ENCODE results near the gene PXDN.

Gene PXDN

GRCh38 chr2:1585635-1586034 lies 158.7 kb downstream of the PXDN start:
- no peaks in the 10 kb centered on the region for H3K36me3 ChIP-seq (ENCODE audit: control insufficient read depth in 2 of 2, insufficient read depth in 1 of 2, low read length in 2 of 2)
- ChIA-PET POLR2A (no interaction called here), CTCF (interaction anchor here (1.2 kb wide), 1 partner anchor 35 kb away, joined by 3 read pairs; no protein-coding TSS in a partner anchor)
- no peaks in the 10 kb centered on the region for H3K4me1 ChIP-seq (ENCODE audit: control insufficient read depth, insufficient read depth, low read length)
- H3K27ac ChIP-seq (ENCODE audit: extremely low read depth, low read depth, low read length) = no peak overlapping the region
- H3K9me3 ChIP-seq (ENCODE audit: control insufficient read depth, insufficient read depth, low read depth, low read length) = no peaks in the 10 kb centered on the region
- H3K4me3 ChIP-seq (ENCODE audit: low read depth, low read length) = no peak overlapping the region
- no peak for TF ChIP-seq ZNF521 (tag by site-specific recombination; IDR thresholded peaks at IDR 0.05)
- no peak for TF ChIP-seq ZNF426 (tag by site-specific recombination; IDR thresholded peaks at IDR 0.05)
- TF ChIP-seq WT1 (tag by site-specific recombination; IDR thresholded peaks at IDR 0.05) = no peak
- no peak for TF ChIP-seq ZNF26 (tag by site-specific recombination; IDR thresholded peaks at IDR 0.05)
- no peak for TF ChIP-seq KLF17 (tag by site-specific recombination; IDR thresholded peaks at IDR 0.05)
- TF ChIP-seq ZNF280C (tag by site-specific recombination; IDR thresholded peaks at IDR 0.05) = no peak
- TF ChIP-seq ZFP69B (tag by site-specific recombination; IDR thresholded peaks at IDR 0.05) = no peak
- TF ChIP-seq ZNF791 (tag by site-specific recombination; IDR thresholded peaks at IDR 0.05) = no peak
- TF ChIP-seq ZNF335 (tag by site-specific recombination; conservative IDR thresholded peaks at IDR 0.05) = no peak
- no peak for TF ChIP-seq ZNF132 (tag by site-specific recombination; IDR thresholded peaks at IDR 0.05; ENCODE audit: borderline replicate concordance)
- no peak for TF ChIP-seq ZNF792 (tag by site-specific recombination; IDR thresholded peaks at IDR 0.05)

- Histone ChIP-seq H3K27ac (ENCODE audit: extremely low read depth, low read depth, low read length) (no peak overlapping the region), H3K4me3 (ENCODE audit: low read depth, low read length) (no peak overlapping the region), H3K9me3 (ENCODE audit: control insufficient read depth, insufficient read depth, low read depth, low read length) (no peaks in the 10 kb centered on the region), H3K36me3 (ENCODE audit: control insufficient read depth in 2 of 2, insufficient read depth in 1 of 2, low read length in 2 of 2) (no peaks in the 10 kb centered on the region), H3K4me1 (ENCODE audit: control insufficient read depth, insufficient read depth, low read length) (no peaks in the 10 kb centered on the region)
- ChIA-PET POLR2A (no interaction called here), CTCF (no interaction called here)
- TF ChIP-seq ZBTB48 (tag by site-specific recombination; IDR thresholded peaks at IDR 0.05) = no peak
- no peak for TF ChIP-seq ZBTB21 (tag by site-specific recombination; IDR thresholded peaks at IDR 0.05)
- TF ChIP-seq ZNF707 (tag by site-specific recombination; IDR thresholded peaks at IDR 0.05) = no peak
- no peak for TF ChIP-seq GLIS2 (tag by site-specific recombination; IDR thresholded peaks at IDR 0.05)
- no peak for TF ChIP-seq ZNF2 (tag by site-specific recombination; IDR thresholded peaks at IDR 0.05)
- no peak for TF ChIP-seq ZNF239 (tag by site-specific recombination; IDR thresholded peaks at IDR 0.05)
- TF ChIP-seq TRIM28 (IDR thresholded peaks at IDR 0.05; ENCODE audit: borderline replicate concordance, low read length) = no peak
- TF ChIP-seq, protein P1, sequence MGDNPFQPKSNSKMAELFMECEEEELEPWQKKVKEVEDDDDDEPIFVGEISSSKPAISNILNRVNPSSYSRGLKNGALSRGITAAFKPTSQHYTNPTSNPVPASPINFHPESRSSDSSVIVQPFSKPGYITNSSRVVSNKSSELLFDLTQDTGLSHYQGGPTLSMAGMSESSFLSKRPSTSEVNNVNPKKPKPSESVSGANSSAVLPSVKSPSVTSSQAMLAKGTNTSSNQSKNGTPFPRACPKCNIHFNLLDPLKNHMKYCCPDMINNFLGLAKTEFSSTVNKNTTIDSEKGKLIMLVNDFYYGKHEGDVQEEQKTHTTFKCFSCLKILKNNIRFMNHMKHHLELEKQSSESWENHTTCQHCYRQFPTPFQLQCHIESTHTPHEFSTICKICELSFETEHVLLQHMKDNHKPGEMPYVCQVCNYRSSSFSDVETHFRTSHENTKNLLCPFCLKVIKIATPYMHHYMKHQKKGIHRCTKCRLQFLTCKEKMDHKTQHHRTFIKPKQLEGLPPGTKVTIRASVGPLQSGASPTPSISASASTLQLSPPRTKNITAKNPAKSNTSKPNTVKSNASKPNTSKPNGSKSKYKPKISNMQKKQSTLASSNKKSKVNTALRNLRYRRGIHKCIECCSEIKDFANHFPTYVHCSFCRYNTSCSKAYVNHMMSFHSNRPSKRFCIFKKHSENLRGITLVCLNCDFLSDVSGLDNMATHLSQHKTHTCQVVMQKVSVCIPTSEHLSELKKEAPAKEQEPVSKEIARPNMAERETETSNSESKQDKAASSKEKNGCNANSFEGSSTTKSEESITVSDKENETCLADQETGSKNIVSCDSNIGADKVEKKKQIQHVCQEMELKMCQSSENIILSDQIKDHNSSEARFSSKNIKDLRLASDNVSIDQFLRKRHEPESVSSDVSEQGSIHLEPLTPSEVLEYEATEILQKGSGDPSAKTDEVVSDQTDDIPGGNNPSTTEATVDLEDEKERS (tag by site-specific recombination; IDR thresholded peaks at IDR 0.05) = no peak
- no peak for TF ChIP-seq ZFP37 (tag by site-specific recombination; IDR thresholded peaks at IDR 0.05)
- no peak for TF ChIP-seq ZNF791 (tag by site-specific recombination; IDR thresholded peaks at IDR 0.05)
- no peak for TF ChIP-seq IKZF3 (tag by site-specific recombination; IDR thresholded peaks at IDR 0.05)
- no peak for TF ChIP-seq ZNF223 (tag by site-specific recombination; IDR thresholded peaks at IDR 0.05)
- TF ChIP-seq ZNF184 (tag by site-specific recombination; IDR thresholded peaks at IDR 0.05) = no peak
- no peak for TF ChIP-seq SP7 (tag by site-specific recombination; IDR thresholded peaks at IDR 0.05)
- no peak for TF ChIP-seq ZNF701 (tag by site-specific recombination; IDR thresholded peaks at IDR 0.05)
- TF ChIP-seq ZNF776 (tag by site-specific recombination; IDR thresholded peaks at IDR 0.05; ENCODE audit: borderline replicate concordance) = no peak
- TF ChIP-seq ZNF26 (tag by site-specific recombination; IDR thresholded peaks at IDR 0.05) = no peak
- no peak for TF ChIP-seq HOXC10 (CRISPR knock-in tag; IDR thresholded peaks at IDR 0.05)
Measured at GRCh38 chr2:1584691-1585485, 159.4 kb downstream of the PXDN start.

Measured in HEK293 (cell line).